GM19025 (cell line): ENCODE data around the gene ANXA6.
A peak's percentile ranks its signal among the peaks of the same experiment; 100 is the strongest.
"Not testable (repeated sequence)": the region's sequence is repeated elsewhere in the genome, so short reads cannot be mapped to it uniquely, and the experiment has no call there.

Source experiments
- ATAC-seq: cut with Tn5 transposase; IDR thresholded peaks from one replicate; pipeline ENCODE4 v1.9.1; 2021; ENCODE audit warnings: mild to moderate bottlenecking, low read depth, moderate library complexity; ENCODE audit not compliant: unreplicated experiment

The ANXA6 gene

DNA sequence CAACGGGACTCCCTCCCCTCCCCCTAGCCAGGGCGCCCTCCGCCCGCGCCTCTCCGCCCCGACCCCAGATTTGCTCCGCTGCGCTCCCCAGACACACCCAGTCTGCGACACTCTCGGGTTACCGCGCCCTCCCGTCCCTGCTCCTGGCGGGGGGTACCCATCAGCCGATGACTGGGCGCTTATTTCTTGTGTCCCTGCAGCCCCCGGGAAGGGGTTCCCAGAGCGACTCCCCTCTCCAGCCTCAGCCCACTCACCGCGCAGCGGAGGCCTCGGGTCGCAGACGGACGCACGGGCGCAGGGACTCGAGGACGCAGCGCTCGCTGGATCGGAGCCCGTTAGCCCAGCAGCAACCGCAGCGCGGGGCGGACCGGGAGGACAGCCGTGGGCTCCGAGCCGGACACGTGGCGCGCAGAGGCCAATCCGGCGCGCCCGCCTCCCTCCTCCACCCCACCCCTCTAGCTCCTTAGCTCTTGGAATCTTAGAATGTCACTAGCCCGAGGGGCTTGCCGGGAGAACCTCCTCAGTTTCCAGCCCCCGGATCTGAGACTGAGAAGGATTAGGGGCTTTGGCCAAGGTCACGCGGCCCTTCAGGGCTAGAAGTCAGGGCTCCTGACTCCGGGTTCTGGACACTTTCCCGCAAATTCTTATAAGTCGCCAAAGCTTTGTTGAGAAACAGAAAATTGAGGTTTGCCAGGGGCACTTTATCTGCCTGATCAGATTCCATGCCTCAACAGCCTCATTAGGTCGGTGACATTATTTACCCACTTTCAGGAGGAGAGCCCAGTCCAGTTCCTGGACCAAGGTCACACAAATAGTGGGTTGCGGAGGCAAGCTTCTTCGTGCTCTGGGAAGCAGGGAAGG lies at the start of gene ANXA6:
TSS of gene ANXA6 (minus strand) at position 354 of the 861 bp plus-strand sequence. CDS start 9,878 bp downstream, outside the sequence.
- peak; percentile 62 for ATAC-seq

DNA sequence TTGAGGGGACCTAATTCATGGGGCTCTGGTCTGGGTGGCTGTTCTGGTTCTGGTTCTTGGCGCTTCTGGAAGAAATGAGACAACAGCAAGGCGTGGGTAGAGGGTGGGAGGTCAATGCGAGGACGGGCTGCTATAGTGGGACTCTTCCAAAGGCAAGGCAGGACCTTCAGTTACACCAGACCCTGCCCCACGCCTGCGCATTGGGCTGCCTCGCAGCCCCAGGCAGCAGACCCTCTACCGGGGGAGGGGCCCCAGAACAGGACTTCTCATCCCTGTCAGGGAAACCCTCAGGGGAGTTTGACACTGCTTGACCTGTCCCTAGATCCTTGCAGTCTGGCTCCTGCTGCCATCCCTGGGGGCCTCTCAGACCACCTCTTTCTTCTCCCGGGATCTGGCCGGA lies 47.8 kb upstream of the ANXA6 start:
- ATAC-seq = no peak

DNA sequence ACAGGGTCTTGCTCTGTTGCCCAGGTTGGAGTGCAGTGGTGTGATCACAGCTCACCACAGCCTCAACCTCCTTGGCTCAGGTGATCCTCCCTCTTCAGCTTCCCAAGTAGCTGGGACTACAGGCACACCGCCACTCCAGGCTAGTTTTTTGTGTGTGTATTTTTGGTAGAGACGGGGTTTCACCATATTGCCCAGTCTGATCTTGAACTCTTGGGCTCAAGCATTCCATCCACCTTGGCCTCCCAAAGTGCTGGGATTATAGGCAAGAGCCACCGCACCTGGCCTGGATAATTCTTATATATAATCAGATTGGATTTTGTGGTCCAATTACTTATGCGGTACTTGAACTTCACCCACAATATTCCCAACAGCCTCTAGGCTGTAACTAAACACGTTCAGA lies 46.5 kb upstream of the ANXA6 start:
- no peak for ATAC-seq

DNA sequence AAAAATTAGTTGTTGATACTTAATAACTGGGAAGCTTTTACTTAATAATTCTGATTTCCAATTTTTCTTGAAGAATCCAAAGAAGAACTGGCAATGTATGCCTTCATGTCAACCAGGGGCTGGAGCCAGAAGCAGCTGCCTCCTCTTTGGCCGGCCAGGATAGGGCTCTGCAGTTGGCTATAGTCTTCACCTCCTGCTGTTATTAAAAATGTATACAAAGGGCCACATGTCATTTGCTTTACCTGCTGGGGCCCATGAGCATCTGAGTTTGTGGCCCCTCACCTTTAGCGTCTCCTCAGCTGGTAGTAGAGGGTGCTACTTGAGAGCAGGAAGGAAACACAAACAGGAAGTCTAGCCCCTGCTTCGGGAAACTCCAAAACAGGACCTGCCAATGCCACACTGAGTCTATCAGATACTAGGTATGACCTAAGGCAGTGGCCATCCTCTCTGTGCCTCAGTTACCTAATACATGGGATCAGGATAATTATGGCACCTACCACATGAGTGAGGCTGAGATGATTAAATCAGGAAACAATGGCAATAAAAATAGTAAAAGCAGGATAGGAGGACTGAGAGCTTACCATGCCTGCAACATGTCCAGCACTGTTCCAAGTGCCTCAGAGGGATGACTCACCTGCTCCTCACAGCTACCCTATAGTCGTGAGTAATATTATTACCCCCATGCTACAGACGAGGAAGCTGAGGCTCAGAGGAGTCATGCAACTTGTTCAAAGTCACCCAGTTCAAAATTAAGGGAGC lies 45.0 kb upstream of the ANXA6 start:
- ATAC-seq = no peak

DNA sequence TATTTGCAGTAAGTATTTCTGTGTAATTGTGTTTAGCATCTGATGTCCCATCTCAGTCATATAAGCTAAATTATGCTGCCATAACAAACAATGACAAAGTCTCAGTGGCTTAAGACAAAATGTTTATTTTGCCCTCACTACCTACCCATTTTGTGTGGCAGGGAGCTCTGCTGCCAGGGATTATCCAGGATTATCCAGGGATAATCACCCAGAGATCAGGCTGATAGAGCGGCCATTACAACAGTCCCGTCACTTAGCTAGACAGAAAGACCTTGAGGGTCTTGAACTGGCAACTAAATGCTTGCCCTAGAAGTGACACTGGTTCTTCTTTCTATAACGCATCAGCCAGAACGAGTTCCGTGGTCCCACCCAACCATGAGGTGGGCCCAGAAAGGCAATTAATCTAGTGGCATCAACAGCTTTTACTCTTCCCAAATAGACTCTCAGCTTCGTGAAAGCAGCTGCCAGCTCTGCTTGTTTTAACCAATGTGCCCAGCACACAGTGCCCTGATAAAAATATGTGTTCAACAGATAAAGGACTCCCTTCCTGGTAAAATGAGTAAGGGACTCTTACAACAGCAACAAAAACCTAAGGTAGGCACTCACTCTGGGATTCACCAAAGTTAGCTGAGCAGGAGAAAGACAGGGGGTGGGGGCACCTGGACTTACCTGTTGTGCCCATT lies 43.5 kb upstream of the ANXA6 start:
- no peak for ATAC-seq

- ATAC-seq = no peak
Observed at GRCh38 chr5:151199581-151200185, 42.1 kb upstream of the ANXA6 start.

DNA sequence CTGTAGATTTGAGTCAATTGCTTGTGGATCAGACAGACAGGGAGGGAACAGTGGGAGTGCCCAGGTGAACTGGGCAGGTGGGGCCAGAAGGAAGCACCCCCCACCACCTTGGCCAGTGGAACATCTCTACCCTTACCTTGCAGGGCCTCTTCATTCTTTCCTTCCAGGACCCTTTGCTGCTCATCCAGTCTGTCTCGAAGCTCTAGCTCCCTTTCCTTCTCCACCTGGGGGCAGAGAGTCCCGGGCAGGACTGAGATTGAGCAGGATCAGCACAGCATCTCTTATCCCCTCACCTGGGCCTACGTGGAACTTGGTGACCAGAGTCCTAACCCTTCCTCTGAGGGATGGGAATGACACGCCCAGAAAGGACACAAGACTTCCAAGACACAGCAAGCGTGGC lies 41.3 kb upstream of the ANXA6 start:
- ATAC-seq = no peak

GRCh38 chr5:151197291-151197600 lies 39.7 kb upstream of the ANXA6 start:
- ATAC-seq = not testable (repeated sequence)

DNA sequence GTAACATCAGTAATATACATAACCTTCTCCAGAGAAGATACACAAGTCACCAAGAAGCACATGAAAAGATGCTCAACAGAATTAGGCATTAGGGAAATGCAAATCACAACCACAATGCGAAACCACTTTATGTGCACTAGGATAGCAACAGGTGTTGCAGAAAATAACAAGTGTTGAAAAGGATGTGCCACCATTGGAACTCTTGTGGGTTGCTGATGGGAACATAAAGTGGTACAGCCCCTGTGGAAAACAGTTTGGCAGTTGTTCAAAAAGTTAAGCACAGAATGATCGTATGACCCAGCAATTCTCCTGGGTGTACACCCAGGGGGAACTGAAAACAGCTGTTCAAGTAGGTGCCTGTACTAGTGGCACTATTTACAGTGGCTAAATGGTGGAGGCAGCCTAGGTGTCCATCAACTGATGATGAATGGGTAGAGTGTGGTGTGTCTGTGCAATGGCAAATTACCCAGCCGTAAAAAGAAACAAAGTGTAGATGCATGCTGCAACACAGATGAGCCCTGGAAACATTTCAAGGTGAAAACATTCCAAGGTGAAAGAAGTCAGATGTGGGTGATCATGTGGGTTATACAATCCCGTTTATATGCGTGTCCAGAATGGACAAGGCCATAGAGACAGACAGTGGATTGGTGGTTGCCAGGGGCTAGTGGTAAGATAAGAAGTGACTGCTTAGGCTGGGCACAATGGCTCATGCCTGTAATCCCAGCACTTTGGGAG lies 39.1 kb upstream of the ANXA6 start:
- ATAC-seq = peak; percentile 97

DNA sequence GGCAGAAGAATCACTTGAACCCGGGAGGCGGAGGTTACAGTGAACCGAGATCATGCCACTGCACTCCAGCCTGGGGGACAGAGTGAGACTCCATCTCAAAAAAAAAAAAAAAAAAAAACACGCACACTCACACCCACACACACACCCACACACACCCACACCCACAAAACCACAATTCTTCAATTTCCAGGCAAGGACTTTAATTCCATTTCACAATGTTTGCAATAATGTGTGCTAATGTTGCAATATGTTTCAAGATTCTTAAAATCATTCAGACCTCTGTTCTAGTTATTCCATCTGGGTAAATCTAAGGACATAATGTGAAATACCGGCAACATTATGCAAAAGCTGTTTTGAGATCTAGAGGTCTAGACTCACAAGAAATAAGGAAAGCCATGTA lies 38.0 kb upstream of the ANXA6 start:
- no peak for ATAC-seq

GRCh38 chr5:151192626-151193025 lies 35.0 kb upstream of the ANXA6 start:
- no peak for ATAC-seq

- no peak for ATAC-seq
Observed at GRCh38 chr5:151191661-151192060, 34.1 kb upstream of the ANXA6 start.

DNA sequence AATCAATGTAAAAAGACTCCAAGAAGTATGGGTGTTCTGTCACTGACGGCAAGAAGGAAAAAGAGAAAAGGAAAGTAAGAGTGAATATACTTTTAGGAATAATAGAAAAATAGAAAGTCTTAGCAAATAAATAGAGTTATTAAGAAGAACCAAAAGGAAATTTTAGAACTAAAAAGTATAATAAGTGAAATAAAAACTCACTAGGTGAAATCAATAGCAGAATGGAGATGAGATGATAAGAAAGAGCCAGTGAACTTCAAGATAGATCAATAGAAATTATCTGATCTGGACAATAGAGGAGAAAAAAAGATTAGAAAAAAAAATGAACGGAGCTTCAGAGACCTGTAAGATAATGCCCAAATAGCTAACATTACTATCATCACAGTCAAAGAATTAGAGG lies 31.6 kb upstream of the ANXA6 start:
- ATAC-seq = no peak

- no peak for ATAC-seq
Observed at GRCh38 chr5:151186538-151186937, 29.0 kb upstream of the ANXA6 start.

- no peak for ATAC-seq
Observed at GRCh38 chr5:151186052-151186451, 28.5 kb upstream of the ANXA6 start.

DNA sequence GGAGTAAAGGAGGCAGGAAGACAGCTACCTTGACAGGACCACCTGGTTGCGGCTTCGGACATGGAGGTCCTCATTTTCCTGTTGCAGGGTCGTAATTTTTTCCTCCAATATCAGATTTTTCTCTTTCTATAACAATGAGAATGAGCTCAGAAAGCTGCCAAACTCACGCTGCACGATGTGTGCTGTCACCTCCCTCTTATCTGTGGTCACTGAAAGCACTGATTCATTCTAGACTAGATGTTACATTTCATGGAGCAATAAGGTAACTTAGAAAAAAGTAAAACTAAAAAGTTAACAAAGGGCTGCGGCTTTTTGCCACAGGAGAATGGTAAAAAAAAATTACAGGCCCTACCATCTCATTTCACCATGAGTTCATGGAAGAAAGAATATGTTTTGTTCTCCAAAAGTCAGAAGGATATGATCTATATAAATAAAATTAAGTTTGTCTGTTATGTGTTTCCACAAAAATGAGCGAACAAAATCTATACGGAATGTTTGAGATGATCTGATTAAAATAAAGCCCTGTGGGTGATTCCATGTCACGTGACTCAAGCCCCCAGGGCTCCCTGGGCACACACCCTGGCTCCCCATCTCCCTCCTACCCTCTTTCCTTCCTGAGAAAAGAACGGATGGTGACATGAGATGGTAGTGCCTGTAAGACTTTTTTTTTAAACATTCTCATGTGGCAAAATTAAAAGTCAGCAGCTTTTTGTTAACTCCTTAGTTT lies 26.9 kb upstream of the ANXA6 start:
- ATAC-seq = no peak

GRCh38 chr5:151183456-151184245 lies 26.1 kb upstream of the ANXA6 start:
- no peak for ATAC-seq

DNA sequence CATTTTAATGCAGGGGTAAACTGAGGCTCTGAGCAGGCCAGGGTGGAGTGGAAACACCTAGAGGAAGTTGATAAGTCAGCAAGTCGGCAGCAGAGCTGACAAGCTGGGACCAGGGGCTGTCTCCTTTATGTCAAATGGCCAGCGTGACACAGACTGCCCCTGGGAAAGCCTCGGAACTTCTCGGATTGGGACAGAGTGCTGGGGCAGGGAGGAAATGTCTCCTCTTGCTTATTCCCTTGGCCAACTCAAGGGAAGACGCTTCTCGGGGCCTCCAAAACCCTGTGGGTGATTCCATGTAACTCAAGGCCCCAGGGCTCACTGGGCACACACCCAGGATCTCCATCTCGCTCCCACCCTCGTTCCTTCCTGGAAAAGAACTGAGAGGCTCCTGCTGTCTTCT lies 25.4 kb upstream of the ANXA6 start:
- ATAC-seq = no peak

DNA sequence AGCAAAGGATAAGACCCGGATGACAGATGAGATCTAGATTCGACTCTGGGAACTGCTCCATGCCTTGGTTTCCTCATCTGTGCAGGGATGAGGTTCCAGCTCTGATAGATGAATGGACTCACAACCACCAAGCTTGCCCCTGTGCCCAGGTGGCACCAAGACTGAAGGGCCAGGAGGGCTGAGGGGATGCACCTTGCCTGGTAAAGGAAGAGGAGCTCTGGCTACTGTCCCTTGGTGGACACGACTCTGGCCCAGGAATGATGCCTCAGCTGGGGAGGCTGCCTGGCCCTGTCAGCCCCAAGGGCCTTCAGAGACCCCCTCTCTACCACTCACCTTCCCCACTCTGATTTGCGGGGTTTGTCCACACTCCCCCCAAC lies 24.9 kb upstream of the ANXA6 start:
- ATAC-seq = no peak
